GM19467 (cell line): ENCODE measurements around the gene IL17RD.
"Not testable (repeated sequence)": the region's sequence is repeated elsewhere in the genome, so short reads cannot be mapped to it uniquely, and the experiment has no call there.

ENCODE experiments used
- ATAC-seq: cut with Tn5 transposase; IDR thresholded peaks from one replicate; pipeline ENCODE4 v1.9.1; 2021; ENCODE audit warnings: mild to moderate bottlenecking, moderate library complexity; ENCODE audit not compliant: unreplicated experiment

Gene IL17RD

GRCh38 chr3:57094575-57094974, 70.6 kb downstream of the IL17RD start:
- no peak for ATAC-seq

GRCh38 chr3:57093971-57094535, 71.1 kb downstream of the IL17RD start:
- ATAC-seq: no peak

GRCh38 chr3:57093489-57093888, 71.7 kb downstream of the IL17RD start:
- ATAC-seq: no peak

- ATAC-seq: no peak
Measured at GRCh38 chr3:57091521-57092273, 73.5 kb downstream of the IL17RD start.

- no peak for ATAC-seq
Measured at GRCh38 chr3:57089043-57089442, 76.1 kb downstream of the IL17RD start.

- no peak for ATAC-seq
Measured at GRCh38 chr3:57088503-57088902, 76.7 kb downstream of the IL17RD start.

GRCh38 chr3:57087361-57088092, 77.6 kb downstream of the IL17RD start:
- no peak for ATAC-seq

GRCh38 chr3:57086201-57086600, 79.0 kb downstream of the IL17RD start:
- no peak for ATAC-seq

GRCh38 chr3:57085211-57085610, 79.9 kb downstream of the IL17RD start:
- no peak for ATAC-seq

- not testable (repeated sequence) for ATAC-seq
Measured at GRCh38 chr3:57083266-57083995, 81.7 kb downstream of the IL17RD start.

- ATAC-seq: no peak
Measured at GRCh38 chr3:57082481-57082880, 82.7 kb downstream of the IL17RD start.

GRCh38 chr3:57081173-57081572, 84.0 kb downstream of the IL17RD start:
- ATAC-seq: no peak

GRCh38 chr3:57080171-57080570, 85.0 kb downstream of the IL17RD start:
- no peak for ATAC-seq

- no peak for ATAC-seq
Measured at GRCh38 chr3:57079474-57079831, 85.7 kb downstream of the IL17RD start.

GRCh38 chr3:57078635-57079473, 86.3 kb downstream of the IL17RD start:
- ATAC-seq: no peak

- no peak for ATAC-seq
Measured at GRCh38 chr3:57078344-57078634, 86.9 kb downstream of the IL17RD start.

GRCh38 chr3:57077630-57078343, 87.4 kb downstream of the IL17RD start:
- ATAC-seq: no peak

- ATAC-seq: no peak
Measured at GRCh38 chr3:57076422-57076951, 88.7 kb downstream of the IL17RD start.

GRCh38 chr3:57074135-57074534, 91.0 kb downstream of the IL17RD start:
- ATAC-seq: no peak

GRCh38 chr3:57073628-57074027, 91.5 kb downstream of the IL17RD start:
- no peak for ATAC-seq
